HCT116 (cell line): ENCODE results near the gene MALL. TPM values are rescaled to one million over a fixed set of nuclear protein-coding genes. Genes with fewer than 3 reads are reported as not detected.

Experiments
- ATAC-seq: fragments of 200-7000 bp; cut with Tn5 transposase; 2 replicates; pipeline ENCODE4 v1.9.1; 2020; ENCODE audit warnings: mild to moderate bottlenecking, moderate library complexity
- BruUV-seq: library from RNA; stranded (reverse); fragments of 400-500 nt; replicated peaks from 2 replicates; lab custom pipeline; 2021; lab: Mats Ljungman, UMichigan
- CTCF ChIA-PET: fragments of 300-600 bp; sonication (Branson Sonifier 250); formaldehyde crosslinking; loops from one replicate; lab custom pipeline; 2021; ENCODE audit warnings: antibody characterized with exemption; lab: Charles Lee
- POLR2A ChIA-PET: fragments of 300-600, 350-600 bp; sonication (Branson Sonifier 250); formaldehyde crosslinking; loops from one replicate; lab custom pipeline; 2021; ENCODE audit warnings: antibody characterized with exemption; lab: Charles Lee
- RAD21 ChIA-PET, 2 experiments: fragments of 300-600 bp; sonication (Branson Sonifier 250); formaldehyde crosslinking; loops; one replicate each; lab custom pipeline; 2023; ENCODE audit warnings: low total read pairs in 2 of 2; ENCODE audit not compliant: uncharacterized antibody in 2 of 2, unreplicated experiment in 2 of 2, low non-redundant PET in 1 of 2; lab: Charles Lee
- DNase-seq: peaks from one replicate; pipeline ENCODE4 v3.0.0-alpha.2; 2010; ENCODE audit warnings: low read depth, low spot score
- H2AFZ ChIP-seq: fragments of 200-600 bp; shearing (Covaris generic), sonication (generic); 2 replicates; pipeline ENCODE4 v1.6.1; 2017; ENCODE audit warnings: low read depth, mixed run types, mixed read lengths, antibody characterized with exemption, low read length; ENCODE audit not compliant: poor library complexity, severe bottlenecking
- H3K27ac ChIP-seq: 2 replicates; pipeline ENCODE4 v1.5.1; 2012; ENCODE audit warnings: low read depth, low read length
- H3K27me3 ChIP-seq: fragments of 200-600 bp; sonication (generic); 2 replicates; pipeline ENCODE4 v1.6.1; 2016; ENCODE audit warnings: mixed run types, low read length, mixed read lengths; ENCODE audit not compliant: insufficient read depth
- H3K36me3 ChIP-seq, 2 experiments: fragments of 200-500 bp in 1 of 2; fragments of 200-600 bp in 1 of 2; sonication (Bioruptor generic) in 1 of 2; sonication (generic) in 1 of 2; 2 replicates each; pipeline versions ENCODE4 v1.5.1 to v1.6.1; 2014 to 2016; ENCODE audit warnings: low read length in 2 of 2, inconsistent platforms in 1 of 2, mixed read lengths in 1 of 2, mixed run types in 1 of 2; ENCODE audit not compliant: insufficient read depth in 2 of 2, control insufficient read depth in 1 of 2
- H3K4me1 ChIP-seq, 2 experiments: fragments of 200-600 bp in 1 of 2; sonication (generic) in 1 of 2; 2 replicates each; pipeline versions ENCODE4 v1.5.1 to v1.6.1; 2012 to 2017; ENCODE audit warnings: low read length in 2 of 2, inconsistent platforms in 1 of 2, mild to moderate bottlenecking in 1 of 2, mixed read lengths in 1 of 2, mixed run types in 1 of 2, moderate library complexity in 1 of 2; ENCODE audit not compliant: insufficient read depth in 2 of 2, control insufficient read depth in 1 of 2
- H3K4me2 ChIP-seq: fragments of 200-600 bp; sonication (generic); 2 replicates; pipeline ENCODE4 v1.6.1; 2017; ENCODE audit warnings: mixed run types, low read length, mixed read lengths
- H3K4me3 ChIP-seq, 2 experiments: fragments of 200-600 bp in 1 of 2; sonication (generic) in 1 of 2; replicated peaks in 1 of 2; 2 replicates each; pipeline ENCODE4 v1.5.1; 2011 to 2016; ENCODE audit warnings: low read length in 2 of 2, control low read depth in 1 of 2, low read depth in 1 of 2, mild to moderate bottlenecking in 1 of 2, mixed read lengths in 1 of 2, mixed run types in 1 of 2
- H3K79me2 ChIP-seq: fragments of 200-600 bp; sonication (generic); 2 replicates; pipeline ENCODE4 v1.6.1; 2017; ENCODE audit warnings: mild to moderate bottlenecking, mixed run types, low read length, moderate library complexity, mixed read lengths; ENCODE audit not compliant: insufficient read depth
- H3K9ac ChIP-seq: fragments of 200-600 bp; sonication (generic); 2 replicates; pipeline ENCODE4 v1.6.1; 2016; ENCODE audit warnings: low read length, mixed read lengths
- H3K9me2 ChIP-seq: fragments of 200-600 bp; sonication (generic), shearing (Covaris generic); 2 replicates; pipeline ENCODE4 v1.6.1; 2017; ENCODE audit warnings: mixed run types, mild to moderate bottlenecking, moderate library complexity; ENCODE audit not compliant: insufficient read depth
- H3K9me3 ChIP-seq, 2 experiments: fragments of 200-500 bp in 1 of 2; fragments of 200-600 bp in 1 of 2; sonication (Bioruptor generic) in 1 of 2; sonication (generic) in 1 of 2; 2 replicates each; pipeline ENCODE4 v1.6.1; 2014 to 2017; ENCODE audit warnings: low read length in 2 of 2, mixed read lengths in 2 of 2, inconsistent platforms in 1 of 2, low read depth in 1 of 2, mild to moderate bottlenecking in 1 of 2, mixed run types in 1 of 2, moderate library complexity in 1 of 2; ENCODE audit not compliant: control insufficient read depth in 1 of 2, insufficient read depth in 1 of 2
- H4K20me1 ChIP-seq: fragments of 200-600 bp; sonication (generic), shearing (Covaris generic); 2 replicates; pipeline ENCODE4 v1.6.1; 2017; ENCODE audit warnings: mixed run types, mild to moderate bottlenecking, moderate library complexity; ENCODE audit not compliant: insufficient read depth
- POLR2AphosphoS5 ChIP-seq: IDR thresholded peaks from 2 replicates; pipeline ENCODE4 v1.6.1; 2011; ENCODE audit warnings: mild to moderate bottlenecking, low read depth, low read length, moderate library complexity
- REST ChIP-seq: IDR thresholded peaks from 2 replicates; pipeline ENCODE4 v1.6.1; 2012; ENCODE audit warnings: low read depth
- intact Hi-C: fragments of 100-400 bp; cut with micrococcal nuclease; formaldehyde crosslinking; loops from 2 replicates; pipeline ENCODE4 v1.10.0; 2022
- total RNA-seq: library from RNA; stranded (reverse); gene quantifications from one replicate; pipeline ENCODE4 v1.2.1, GENCODE V29; 2021; ENCODE audit not compliant: unreplicated experiment

The MALL gene
- total RNA-seq, 1 experiment from 2014 or later: 223 TPM

DNA sequence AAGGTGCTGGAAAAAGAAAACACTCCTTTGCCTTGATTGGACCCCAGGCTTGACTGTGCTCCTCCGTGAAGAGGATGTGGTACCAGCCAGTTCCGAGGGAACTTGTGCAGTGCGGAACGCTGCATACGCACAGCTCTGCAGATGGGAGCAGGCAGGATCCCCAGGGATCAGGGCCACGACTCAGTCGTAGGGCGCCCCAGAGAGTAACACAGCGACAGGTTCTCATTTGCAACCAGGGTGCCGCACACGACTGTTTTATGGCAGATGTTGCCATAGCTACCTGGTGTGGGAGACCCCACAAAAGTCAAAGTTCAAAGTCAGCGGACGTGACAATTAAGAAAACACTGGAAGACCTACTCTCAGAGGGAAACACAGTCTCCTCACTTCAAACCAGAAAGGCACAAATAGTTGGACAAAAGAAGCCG, 779 bp downstream of the MALL start:
- ChIA-PET POLR2A (interaction anchor here (2.0 to 3.1 kb wide), 2 partner anchors 9 to 27 kb away, joined by 4 to 37 read pairs; no protein-coding TSS in a partner anchor), RAD21 (interaction anchor here in 1 of 2 experiments (1.5 kb wide), 1 partner anchor 9 kb away, joined by 4 read pairs; no protein-coding TSS in a partner anchor), CTCF (interaction anchor here (1.2 to 2.4 kb wide), 2 partner anchors 8 to 42 kb away, joined by 4 to 41 read pairs; no protein-coding TSS in a partner anchor)
- Histone ChIP-seq H2AFZ (no peak overlapping the region), H3K4me1 (peaks cover 29 to 73% of the 10 kb centered on the region in 2 experiments), H3K36me3 (peaks cover 0 to 21% of the 10 kb centered on the region in 2 experiments; a peak in 1 of 4 replicates), H3K27me3 (no peaks in the 10 kb centered on the region), H3K79me2 (peaks cover 65% of the 10 kb centered on the region), H3K4me3 (peak overlapping the region; percentile 85 to 88), H3K9ac (peak overlapping the region; percentile 91), H3K9me3 (no peaks in the 10 kb centered on the region), H4K20me1 (no peaks in the 10 kb centered on the region), H3K4me2 (peak overlapping the region; percentile 89), H3K27ac (peak overlapping the region; percentile 82), H3K9me2 (no peaks in the 10 kb centered on the region)
- intact Hi-C loops: loop anchor here (2.0 kb wide), 1 partner anchor 42 kb away; no protein-coding TSS in a partner anchor
- DNase-seq: no peak
- TSS peak; percentile 78 for BruUV-seq
- peak; percentile 30 for ATAC-seq
- TF ChIP-seq REST (no peak), POLR2AphosphoS5 (peak; percentile 37)
